OCI-LY1 (cell line): ENCODE results near the gene EMID1.

Source experiments
- H2AFZ ChIP-seq: fragments of 200-600 bp; sonication (generic), shearing (Covaris generic); 2 replicates; pipeline ENCODE4 v1.6.0; 2014; ENCODE audit warnings: antibody characterized with exemption, mild to moderate bottlenecking, low read length
- H3F3A ChIP-seq: fragments of 200-600 bp; sonication (generic), shearing (Covaris generic); 2 replicates; pipeline ENCODE4 v1.6.0; 2014; ENCODE audit warnings: mild to moderate bottlenecking, antibody characterized with exemption, low read length, moderate library complexity; ENCODE audit not compliant: insufficient read depth
- H3K27ac ChIP-seq: fragments of 200-600 bp; sonication (generic); 2 replicates; pipeline ENCODE4 v1.5.1; 2014; ENCODE audit warnings: low read length, mixed run types, mild to moderate bottlenecking, low read depth; ENCODE audit not compliant: poor library complexity, severe bottlenecking
- H3K27me3 ChIP-seq: fragments of 200-600 bp; sonication (generic); 2 replicates; pipeline ENCODE4 v1.6.0; 2014; ENCODE audit warnings: antibody characterized with exemption, mild to moderate bottlenecking, low read length, moderate library complexity; ENCODE audit not compliant: insufficient read depth
- H3K36me3 ChIP-seq: fragments of 200-600 bp; sonication (generic); 2 replicates; pipeline ENCODE4 v1.6.1; 2014; ENCODE audit warnings: mild to moderate bottlenecking, antibody characterized with exemption, low read length, moderate library complexity, mixed read lengths; ENCODE audit not compliant: insufficient read depth
- H3K4me1 ChIP-seq: fragments of 200-600 bp; sonication (generic); 2 replicates; pipeline ENCODE4 v1.5.1; 2014; ENCODE audit warnings: mild to moderate bottlenecking, low read length, moderate library complexity; ENCODE audit not compliant: insufficient read depth, severe bottlenecking
- H3K4me2 ChIP-seq: fragments of 200-600 bp; sonication (generic), shearing (Covaris generic); 2 replicates; pipeline ENCODE4 v1.6.1; 2014; ENCODE audit warnings: low read length
- H3K4me3 ChIP-seq: fragments of 200-600 bp; sonication (generic); 2 replicates; pipeline ENCODE4 v1.5.1; 2014; ENCODE audit warnings: low read length, low read depth, mild to moderate bottlenecking, mixed read lengths; ENCODE audit not compliant: poor library complexity, severe bottlenecking
- H3K79me2 ChIP-seq: fragments of 200-600 bp; shearing (Covaris generic); 2 replicates; pipeline ENCODE4 v1.6.1; 2016; ENCODE audit warnings: mixed run types, low read length, mixed read lengths; ENCODE audit not compliant: insufficient read depth
- H3K9ac ChIP-seq: fragments of 200-600 bp; sonication (generic), shearing (Covaris generic); 2 replicates; pipeline ENCODE4 v1.6.1; 2014; ENCODE audit warnings: mild to moderate bottlenecking, low read length, mixed read lengths
- H3K9me2 ChIP-seq: fragments of 200-600 bp; sonication (generic), shearing (Covaris generic); 2 replicates; pipeline ENCODE4 v1.6.1; 2014; ENCODE audit warnings: low read depth, mild to moderate bottlenecking, low read length, mixed read lengths
- H3K9me3 ChIP-seq: fragments of 200-600 bp; shearing (Covaris generic); 2 replicates; pipeline ENCODE4 v1.6.1; 2014; ENCODE audit warnings: low read length, mixed read lengths
- H4K20me1 ChIP-seq: fragments of 200-600 bp; sonication (generic), shearing (Covaris generic); 2 replicates; pipeline ENCODE4 v1.6.0; 2016; ENCODE audit warnings: mild to moderate bottlenecking, low read length; ENCODE audit not compliant: insufficient read depth
- CTCF ChIP-seq: fragments of 200-600 bp; sonication (generic), shearing (Covaris generic); IDR thresholded peaks from 2 replicates; pipeline ENCODE4 v1.5.1; 2017; ENCODE audit warnings: mild to moderate bottlenecking, antibody characterized with exemption, low read length, moderate library complexity, mixed read lengths
- EZH2 ChIP-seq: fragments of 200-600 bp; sonication (generic), shearing (Covaris generic); IDR thresholded peaks from 2 replicates; pipeline ENCODE4 v1.8.0; 2017; ENCODE audit warnings: borderline replicate concordance, mixed run types, mild to moderate bottlenecking, antibody characterized with exemption, low read length, moderate library complexity, mixed read lengths

The EMID1 gene

DNA sequence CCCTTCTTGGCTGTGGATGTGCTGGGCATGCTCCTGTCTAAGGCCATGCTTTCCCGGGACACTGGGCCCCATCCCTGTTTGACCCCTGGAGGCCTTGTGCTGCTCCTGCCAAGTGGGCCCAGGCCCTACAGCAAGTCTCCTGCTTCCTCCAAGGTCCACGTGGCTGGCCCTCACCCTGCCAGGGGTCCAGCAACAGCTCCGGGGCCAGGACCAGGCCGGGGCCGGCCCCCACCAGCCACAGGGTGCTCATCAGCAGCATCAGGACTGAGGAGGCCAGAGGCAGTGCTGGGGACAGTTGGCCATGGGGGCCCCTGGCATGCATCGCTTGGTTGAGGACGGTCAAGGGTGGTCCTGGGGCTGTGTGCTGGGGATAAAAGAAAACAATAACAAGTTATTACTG lies 59.6 kb downstream of the EMID1 start:
- Histone ChIP-seq H2AFZ (no peak overlapping the region), H3K9me2 (no peaks in the 10 kb centered on the region), H3K4me2 (no peak overlapping the region), H3K27me3 (no peaks in the 10 kb centered on the region), H3K9me3 (no peaks in the 10 kb centered on the region), H3K9ac (no peak overlapping the region), H3F3A (no peaks in the 10 kb centered on the region), H3K79me2 (peaks cover 29% of the 10 kb centered on the region), H3K27ac (no peak overlapping the region), H4K20me1 (no peaks in the 10 kb centered on the region), H3K36me3 (peaks cover 45% of the 10 kb centered on the region), H3K4me3 (no peak overlapping the region), H3K4me1 (peaks cover 21% of the 10 kb centered on the region)
- TF ChIP-seq CTCF (no peak), EZH2 (no peak)

DNA sequence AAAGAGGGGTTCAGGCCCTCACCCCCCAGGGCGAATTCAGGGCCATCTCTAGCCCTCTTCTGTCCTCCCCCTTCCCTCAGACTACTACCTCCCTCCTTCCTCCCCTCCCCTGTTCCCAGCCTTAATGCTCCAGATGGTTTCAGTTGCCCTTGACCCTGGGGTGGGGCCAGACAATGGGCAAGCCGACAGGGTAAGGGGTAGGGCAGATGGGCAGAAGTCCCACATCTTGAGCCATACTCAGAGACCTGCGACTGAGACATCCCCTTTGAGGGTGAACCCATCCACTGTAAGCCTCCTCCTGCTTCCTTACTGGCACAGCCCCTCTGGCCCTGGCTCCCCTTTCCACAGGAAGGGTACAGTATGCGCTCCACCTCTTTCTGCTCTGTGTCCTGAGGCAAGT lies 60.2 kb downstream of the EMID1 start:
- H4K20me1 ChIP-seq: no peaks in the 10 kb centered on the region

DNA sequence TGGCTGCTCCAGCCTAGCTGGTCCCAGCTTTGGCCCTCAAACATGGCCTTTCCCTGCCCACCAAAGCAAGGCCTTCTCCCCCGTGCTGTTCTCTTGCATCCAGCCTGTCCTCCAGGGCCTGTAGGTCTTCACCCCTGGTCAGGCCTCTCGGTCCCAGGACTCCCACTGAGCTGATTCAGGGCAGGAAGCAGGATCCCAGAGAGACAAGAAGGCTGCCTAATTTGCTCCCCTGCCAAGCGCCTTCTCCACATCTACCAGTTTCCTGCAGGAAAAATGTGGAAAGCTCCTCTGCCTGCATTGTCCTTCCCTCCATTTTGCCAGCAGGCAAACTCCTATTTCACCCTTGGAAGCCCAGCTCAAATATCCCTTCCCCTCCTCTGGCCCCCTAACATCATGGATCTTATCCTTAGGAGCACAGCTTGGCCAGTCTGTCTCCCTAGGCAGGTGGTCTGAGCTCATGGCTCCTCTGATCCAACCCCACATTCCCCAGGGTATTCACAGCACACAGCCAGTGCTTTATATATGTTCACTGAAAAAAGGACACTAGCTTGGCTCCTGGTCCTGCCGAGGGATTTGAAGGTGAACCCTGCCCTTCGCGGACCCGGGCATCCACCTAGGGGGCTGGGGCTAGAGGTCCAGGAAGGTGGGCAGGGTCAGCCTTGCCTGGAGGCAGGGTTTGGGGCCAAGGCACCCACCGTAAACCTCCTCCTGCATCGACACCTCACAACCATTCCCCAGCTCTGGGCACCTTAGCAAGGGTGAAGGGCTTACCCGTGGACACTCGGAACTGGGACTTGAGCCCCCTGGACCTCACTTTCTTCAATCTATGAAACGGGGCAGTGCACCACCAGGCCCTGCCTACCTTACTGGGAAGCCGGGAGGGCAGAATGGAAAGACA lies 61.1 kb downstream of the EMID1 start:
- Histone ChIP-seq H3K4me3 (peak overlapping the region; percentile 97), H3K9ac (peak overlapping the region; percentile 98), H3K27me3 (no peaks in the 10 kb centered on the region), H4K20me1 (no peaks in the 10 kb centered on the region), H3F3A (no peaks in the 10 kb centered on the region), H3K9me2 (no peaks in the 10 kb centered on the region), H3K9me3 (no peaks in the 10 kb centered on the region), H3K27ac (peak overlapping the region; percentile 82), H3K36me3 (peaks cover 58% of the 10 kb centered on the region), H3K4me1 (peaks cover 37% of the 10 kb centered on the region), H2AFZ (no peak overlapping the region), H3K79me2 (peaks cover 44% of the 10 kb centered on the region), H3K4me2 (peak overlapping the region; percentile 96)
- no peak for TF ChIP-seq EZH2
- TF ChIP-seq CTCF: no peak

More for the DNA sequence above, 60.2 kb downstream of the EMID1 start:
- Histone ChIP-seq H3K4me3 (peak overlapping the region; percentile 97), H2AFZ (no peak overlapping the region), H3K4me2 (peak overlapping the region; percentile 96), H3K27me3 (no peaks in the 10 kb centered on the region), H3K9me3 (no peaks in the 10 kb centered on the region), H3K4me1 (peaks cover 28% of the 10 kb centered on the region), H3K36me3 (peaks cover 49% of the 10 kb centered on the region), H3K79me2 (peaks cover 35% of the 10 kb centered on the region), H3K27ac (no peak overlapping the region), H3K9me2 (no peaks in the 10 kb centered on the region), H3F3A (no peaks in the 10 kb centered on the region), H3K9ac (peak overlapping the region; percentile 98; the same call in 1 of the 2 replicates)
- TF ChIP-seq CTCF (no peak), EZH2 (no peak)
